ENCODE measurements around the gene SLC25A53. TPM values are rescaled to one million over a fixed set of nuclear protein-coding genes. Genes with fewer than 3 reads are reported as not detected.
"Not testable (repeated sequence)": the region's sequence is repeated elsewhere in the genome, so short reads cannot be mapped to it uniquely, and the experiment has no call there.

The SLC25A53 gene
- total RNA-seq, 2 experiments from 2014 or later: 13.9 to 15.0 TPM

DNA sequence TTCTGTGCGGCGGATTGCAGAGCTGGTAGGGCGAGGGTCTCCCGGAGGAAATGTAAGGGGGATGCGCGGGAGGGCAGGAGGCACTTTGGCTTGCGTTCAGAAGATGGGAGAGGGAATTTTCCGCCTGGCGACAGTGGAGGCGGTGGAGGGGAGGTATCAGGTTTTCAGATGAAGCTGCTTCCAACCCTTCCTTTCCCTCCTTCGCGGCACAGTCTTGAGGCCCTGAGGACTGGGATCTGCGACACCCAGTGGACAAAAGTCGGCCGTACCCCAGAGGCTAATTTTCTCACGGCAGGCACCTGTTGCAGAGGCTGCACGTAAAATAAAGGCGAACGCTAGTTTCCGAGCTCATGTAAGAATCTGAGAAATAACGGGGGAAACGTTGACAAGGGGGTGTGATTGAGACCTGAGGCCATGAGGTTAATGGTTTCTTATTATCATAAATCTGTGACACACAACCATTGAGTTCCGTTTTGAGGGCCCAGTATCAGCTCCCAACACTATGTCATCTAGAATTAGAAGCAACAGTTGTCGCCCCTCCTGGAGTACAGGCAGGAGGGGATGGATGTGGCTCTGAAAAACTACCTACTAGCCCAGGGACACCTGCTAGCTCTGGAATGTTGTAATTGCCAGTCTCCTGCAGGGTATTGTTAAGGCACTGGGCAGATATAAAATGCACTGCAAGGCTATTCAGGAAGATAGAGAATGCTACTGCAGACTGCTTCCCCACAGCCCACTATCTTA, 43.4 kb downstream of the SLC25A53 start:
- Mint-ChIP-seq H3K27ac (peak overlapping the region; percentile 93), H3K9me3 (no peaks in the 10 kb centered on the region), H3K36me3 (no peaks in the 10 kb centered on the region), H3K27me3 (no peaks in the 10 kb centered on the region), H3K4me1 (peaks cover 34% of the 10 kb centered on the region), H3K4me3 (peak overlapping the region; percentile 92)
- peak; percentile 49 for DNase-seq
- POLR2A ChIA-PET: interaction anchor here (1.0 to 1.6 kb wide), 4 partner anchors 9 to 53 kb away, joined by 3 to 18 read pairs (median 6); partner anchors contain the start of gene SLC25A53
- ATAC-seq (ENCODE audit: low read depth): peak; percentile 41

DNA sequence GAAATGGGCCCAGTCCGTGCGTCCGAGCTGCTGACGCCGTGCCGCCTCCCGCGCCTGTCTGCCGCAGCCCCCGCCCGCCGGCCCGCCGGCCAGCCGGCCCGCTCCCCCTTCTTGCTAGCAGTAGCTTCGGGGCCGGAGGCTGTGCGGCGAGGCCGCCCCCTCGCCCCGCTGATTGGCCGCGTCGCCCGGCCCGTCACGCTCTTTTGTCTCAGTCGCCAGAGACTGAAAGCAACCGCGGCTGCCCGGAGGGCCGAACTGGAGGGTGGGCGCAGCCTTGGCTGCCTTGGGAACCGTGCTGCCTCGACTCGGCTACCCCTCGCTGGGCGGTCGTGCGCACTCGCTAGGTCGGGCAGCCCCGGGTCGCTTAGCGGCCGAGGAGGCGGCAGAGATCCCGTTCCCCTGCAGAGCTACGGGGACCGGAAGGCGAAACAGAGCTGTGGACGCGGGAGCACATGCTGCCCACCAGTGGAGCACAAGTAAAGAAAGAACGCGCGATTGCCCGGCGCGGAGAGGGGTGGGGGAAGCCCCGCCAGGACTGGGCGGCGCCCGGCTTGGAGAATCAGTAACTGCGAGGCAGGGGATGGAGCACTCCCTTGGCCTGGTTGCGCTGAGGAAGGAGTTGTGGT, 44.4 kb downstream of the SLC25A53 start, which contains the start of gene ZCCHC18:
Gene ZCCHC18, plus strand, starts transcription at position 198 of the 626 bp plus-strand sequence. CDS start 1,589 bp downstream, outside the sequence.
- Mint-ChIP-seq H3K27ac (peak within 1 kb of the TSS; percentile 93), H3K4me3 (peak within 1 kb of the TSS; percentile 92), H3K36me3 (no peaks in the 10 kb centered on the region), H3K4me1 (peaks cover 28% of the 10 kb centered on the region), H3K27me3 (no peaks in the 10 kb centered on the region), H3K9me3 (no peaks in the 10 kb centered on the region)
- ATAC-seq (ENCODE audit: low read depth) (peak; percentile 49), DNase-seq (peak; percentile 61)
- POLR2A ChIA-PET: interaction anchor here (1.0 to 1.6 kb wide), 5 partner anchors 10 to 53 kb away, joined by 3 to 18 read pairs (median 5); partner anchors contain the start of gene SLC25A53

DNA sequence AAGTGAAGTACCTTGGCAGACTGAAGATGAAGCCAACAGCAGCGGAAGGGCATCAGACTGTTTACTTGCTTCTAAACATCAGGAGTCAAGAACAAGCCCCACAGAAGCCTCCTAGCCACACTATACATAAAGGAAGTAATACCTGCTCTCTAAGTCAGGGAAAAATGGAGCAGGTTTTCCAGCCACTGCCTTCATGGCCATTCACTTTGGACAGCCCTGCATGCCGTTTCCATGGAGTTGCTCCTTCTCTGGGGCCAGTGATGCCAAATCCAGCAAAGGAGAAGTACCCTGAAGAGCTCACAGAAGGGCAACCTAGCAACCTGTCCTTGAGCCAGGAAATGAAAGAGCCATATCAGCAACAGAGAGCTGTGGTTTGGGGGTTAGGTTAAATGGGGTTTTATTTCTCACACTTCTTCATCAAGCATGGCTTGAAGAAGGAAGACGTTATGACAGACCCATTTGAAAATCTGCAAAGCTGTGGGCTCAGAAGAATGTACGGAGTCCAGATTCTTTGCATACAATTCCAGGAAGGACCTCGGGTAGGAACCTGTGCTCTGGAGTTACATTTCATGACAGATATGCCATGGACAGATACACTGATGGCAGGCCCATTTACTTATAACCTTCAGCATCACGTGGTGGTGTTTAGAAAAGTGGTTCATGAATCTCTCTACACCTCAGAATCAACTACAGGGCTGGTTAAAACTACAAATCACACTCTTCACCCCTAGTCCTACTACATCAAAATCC, 46.1 kb downstream of the SLC25A53 start:
- peak overlapping the region; percentile 92 for H3K4me3 Mint-ChIP-seq
- POLR2A ChIA-PET, DNase-seq, H3K9me3 Mint-ChIP-seq, H3K36me3 Mint-ChIP-seq, H3K27me3 Mint-ChIP-seq: not testable (repeated sequence)
- ATAC-seq (ENCODE audit: low read depth): peak; percentile 51
- H3K4me1 Mint-ChIP-seq: peaks cover 29% of the 10 kb centered on the region
- H3K27ac Mint-ChIP-seq: peak overlapping the region; percentile 87

DNA sequence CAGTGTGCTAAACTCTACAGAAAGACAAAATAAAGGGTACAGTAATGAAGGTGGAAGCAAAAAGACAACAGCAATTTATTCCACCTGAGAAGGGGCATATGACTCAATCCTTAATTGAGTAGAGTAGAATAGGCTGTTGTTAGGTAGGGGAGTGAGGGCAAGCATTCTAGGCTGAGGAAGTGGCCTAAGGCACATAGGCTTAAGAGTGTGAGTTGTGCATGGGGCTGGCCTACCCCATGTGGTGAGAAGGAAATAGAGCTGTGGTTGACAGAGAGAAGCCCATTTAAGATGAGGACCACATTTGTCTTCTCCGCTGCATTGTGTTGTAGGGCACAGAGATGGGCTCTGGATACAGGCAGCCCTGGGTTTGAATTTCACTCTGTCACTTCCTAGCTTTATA, 47.9 kb downstream of the SLC25A53 start:
- Mint-ChIP-seq H3K4me1 (peaks cover 29% of the 10 kb centered on the region), H3K27me3 (no peaks in the 10 kb centered on the region), H3K36me3 (peaks cover 6% of the 10 kb centered on the region), H3K27ac (peak overlapping the region; percentile 81), H3K4me3 (peak overlapping the region; percentile 32), H3K9me3 (no peaks in the 10 kb centered on the region)
- POLR2A ChIA-PET: interaction anchor here (1.5 to 1.6 kb wide), 2 partner anchors 48 to 190 kb away, joined by 5 to 8 read pairs; partner anchors contain the start of gene SLC25A53
- no peak for DNase-seq
- peak; percentile 50 for ATAC-seq (ENCODE audit: low read depth)

DNA sequence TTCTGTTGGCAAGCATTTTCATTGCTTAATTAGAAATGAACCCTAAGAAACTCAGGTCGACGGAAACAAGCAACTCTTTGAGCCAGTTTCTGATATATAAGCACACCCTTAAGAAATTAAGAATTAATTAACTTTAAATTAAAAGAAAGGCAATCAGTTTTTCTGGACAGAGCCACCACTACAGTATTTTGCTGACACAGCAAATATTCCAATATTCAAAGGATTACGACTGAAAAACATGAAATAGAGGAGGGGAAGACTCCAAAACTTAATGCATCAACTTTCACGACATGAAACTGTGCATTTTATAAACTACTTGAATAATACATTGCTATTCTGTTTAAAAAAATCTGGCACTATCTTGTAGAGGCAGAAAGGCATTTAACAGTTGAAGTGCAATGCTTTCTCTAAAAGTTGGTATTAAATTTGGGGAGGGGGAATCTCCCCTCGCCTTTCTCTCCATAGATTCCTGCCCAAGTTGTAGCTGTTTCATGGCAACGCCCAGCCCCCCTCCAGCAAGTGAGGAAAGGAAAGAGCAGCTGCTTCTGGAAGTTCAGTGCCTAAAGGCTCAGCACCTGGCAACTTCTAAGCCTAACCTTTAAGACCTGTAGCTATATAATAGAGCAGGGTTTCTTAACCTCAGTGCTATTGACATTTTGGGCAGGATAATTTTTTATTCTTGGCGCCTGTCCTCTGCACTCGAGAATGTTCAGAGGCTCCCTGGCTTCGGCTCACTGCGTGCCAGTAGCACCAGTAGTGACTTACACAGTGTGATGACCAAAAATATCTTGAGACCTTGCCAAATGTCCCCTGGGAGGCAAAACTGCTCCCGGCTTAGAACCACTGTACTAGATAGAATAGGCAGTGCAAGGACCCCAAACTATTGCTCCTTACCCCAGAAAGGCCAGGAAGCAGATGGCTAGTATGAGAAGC, 51.2 kb downstream of the SLC25A53 start:
- ATAC-seq (ENCODE audit: low read depth): no peak
- POLR2A ChIA-PET: interaction anchor here (0.9 kb wide), 1 partner anchor 17 kb away, joined by 3 read pairs; no protein-coding TSS in a partner anchor
- DNase-seq: no peak
- H3K27ac Mint-ChIP-seq: no peak overlapping the region
- no peaks in the 10 kb centered on the region for H3K27me3 Mint-ChIP-seq
- H3K4me3 Mint-ChIP-seq: no peak overlapping the region
- no peaks in the 10 kb centered on the region for H3K9me3 Mint-ChIP-seq
- peaks cover 9% of the 10 kb centered on the region for H3K36me3 Mint-ChIP-seq
- H3K4me1 Mint-ChIP-seq: peaks cover 18% of the 10 kb centered on the region

DNA sequence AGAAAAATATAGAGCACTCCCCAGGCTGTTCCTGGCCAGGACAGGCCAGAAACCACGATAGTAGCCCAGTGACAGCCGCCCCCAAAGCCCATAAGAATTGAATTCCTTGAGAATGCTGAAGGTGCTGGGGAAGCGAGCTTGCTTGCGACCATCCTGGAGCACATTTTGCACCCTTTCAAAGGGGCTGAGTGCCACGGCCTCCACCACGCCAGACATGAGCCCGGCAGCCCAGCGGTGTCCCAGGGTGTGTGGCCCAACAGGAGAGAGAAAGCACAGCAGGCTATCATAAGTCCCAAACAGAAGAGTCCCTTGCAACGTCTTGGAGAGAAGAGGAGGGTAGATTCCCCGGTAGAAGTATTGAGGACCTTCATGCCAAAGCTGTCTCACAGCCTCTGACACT, 52.1 kb downstream of the SLC25A53 start:
- ATAC-seq (ENCODE audit: low read depth): no peak
- POLR2A ChIA-PET: no interaction called here
- Mint-ChIP-seq H3K27me3 (no peaks in the 10 kb centered on the region), H3K4me3 (no peak overlapping the region), H3K4me1 (peaks cover 12% of the 10 kb centered on the region), H3K27ac (no peak overlapping the region), H3K36me3 (peaks cover 9% of the 10 kb centered on the region), H3K9me3 (no peaks in the 10 kb centered on the region)
- no peak for DNase-seq

DNA sequence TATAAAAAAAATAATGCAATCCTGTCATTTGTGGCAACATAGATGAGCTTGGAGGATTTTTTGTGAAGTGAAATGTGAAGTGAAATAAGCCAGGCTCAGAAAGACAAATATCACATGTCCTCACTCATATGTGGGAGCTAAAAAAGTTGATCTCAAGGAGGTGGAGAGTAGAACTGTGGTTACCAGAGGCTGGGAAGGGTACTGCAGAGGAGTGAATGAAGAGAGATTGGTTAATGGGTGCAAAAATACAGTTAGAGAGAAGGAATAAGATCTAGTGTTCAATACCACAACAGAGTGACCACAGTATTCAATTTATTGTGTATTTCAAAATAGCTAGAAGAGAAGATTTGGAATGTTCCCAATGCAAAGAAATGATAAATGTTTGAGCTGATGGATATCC, 57.9 kb downstream of the SLC25A53 start:
- no peak for DNase-seq
- H3K27ac Mint-ChIP-seq: no peak overlapping the region
- POLR2A ChIA-PET: interaction anchor here (1.3 kb wide), 1 partner anchor 14 kb away, joined by 5 read pairs; no protein-coding TSS in a partner anchor
- peaks cover 3% of the 10 kb centered on the region for H3K36me3 Mint-ChIP-seq
- no peaks in the 10 kb centered on the region for H3K9me3 Mint-ChIP-seq
- no peaks in the 10 kb centered on the region for H3K27me3 Mint-ChIP-seq
- ATAC-seq (ENCODE audit: low read depth): no peak
- peaks cover 3% of the 10 kb centered on the region for H3K4me1 Mint-ChIP-seq
- H3K4me3 Mint-ChIP-seq: no peak overlapping the region

DNA sequence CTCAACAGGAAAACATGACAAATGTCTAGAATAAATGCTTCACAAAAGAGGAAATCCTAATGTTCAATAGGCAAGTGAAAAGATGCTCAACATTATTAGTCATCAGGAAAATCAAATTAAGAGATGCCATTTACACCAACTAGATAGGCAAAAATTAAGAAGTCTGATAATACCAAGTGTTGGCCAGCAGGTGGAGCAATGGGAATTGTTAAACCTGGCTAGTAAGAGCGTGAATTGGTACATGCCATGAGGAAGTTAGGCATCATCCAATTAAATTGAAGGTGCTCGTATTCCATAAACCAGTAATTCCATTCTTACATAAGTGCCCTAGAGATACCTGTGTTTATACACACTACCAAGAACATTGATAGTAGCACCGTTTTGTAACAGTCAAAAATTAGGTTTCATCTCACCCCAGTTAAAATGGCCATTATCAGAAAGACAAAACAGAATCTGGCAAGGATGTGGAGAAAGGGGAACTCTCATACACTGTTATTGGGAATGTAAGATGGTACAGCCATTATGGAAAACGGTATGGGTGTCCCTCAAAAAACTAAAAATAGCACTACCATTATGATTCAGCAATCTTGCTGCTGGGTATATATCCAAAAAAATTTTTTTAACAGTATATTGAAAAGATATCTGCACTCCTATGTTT, 58.5 kb downstream of the SLC25A53 start:
- peaks cover 3% of the 10 kb centered on the region for H3K4me1 Mint-ChIP-seq
- POLR2A ChIA-PET: interaction anchor here (1.3 kb wide), 1 partner anchor 15 kb away, joined by 5 read pairs; no protein-coding TSS in a partner anchor
- peaks cover 3% of the 10 kb centered on the region for H3K36me3 Mint-ChIP-seq
- H3K4me3 Mint-ChIP-seq: no peak overlapping the region
- H3K27ac Mint-ChIP-seq: no peak overlapping the region
- no peak for DNase-seq
- H3K27me3 Mint-ChIP-seq: no peaks in the 10 kb centered on the region
- peak; percentile 42 for ATAC-seq (ENCODE audit: low read depth)
- no peaks in the 10 kb centered on the region for H3K9me3 Mint-ChIP-seq

DNA sequence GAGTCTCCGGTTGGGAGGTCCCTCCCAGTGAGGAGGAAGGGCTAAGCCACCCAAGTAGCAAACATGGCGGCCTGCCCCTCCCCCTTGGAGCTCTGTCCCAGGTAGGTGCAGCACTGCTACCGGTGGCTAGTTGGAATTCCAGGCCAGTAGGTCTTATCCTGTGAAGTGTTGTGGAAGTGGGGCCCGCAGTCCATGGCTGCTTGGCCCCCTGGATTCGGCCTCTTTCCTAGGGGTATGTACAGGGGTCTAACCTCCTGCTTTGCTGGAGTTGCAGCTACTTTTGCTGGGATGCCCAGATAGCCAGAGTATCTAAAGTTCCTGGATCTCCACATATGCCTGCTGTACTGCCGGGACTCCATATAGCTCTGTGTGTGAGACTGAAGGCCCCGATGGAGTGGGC, 70.9 kb downstream of the SLC25A53 start:
- Mint-ChIP-seq H3K4me1 (no peaks in the 10 kb centered on the region), H3K27ac (no peak overlapping the region), H3K4me3 (no peak overlapping the region), H3K36me3 (no peaks in the 10 kb centered on the region), H3K27me3 (no peaks in the 10 kb centered on the region), H3K9me3 (no peaks in the 10 kb centered on the region)
- DNase-seq (no peak), ATAC-seq (ENCODE audit: low read depth) (no peak)
- POLR2A ChIA-PET: no interaction called here

DNA sequence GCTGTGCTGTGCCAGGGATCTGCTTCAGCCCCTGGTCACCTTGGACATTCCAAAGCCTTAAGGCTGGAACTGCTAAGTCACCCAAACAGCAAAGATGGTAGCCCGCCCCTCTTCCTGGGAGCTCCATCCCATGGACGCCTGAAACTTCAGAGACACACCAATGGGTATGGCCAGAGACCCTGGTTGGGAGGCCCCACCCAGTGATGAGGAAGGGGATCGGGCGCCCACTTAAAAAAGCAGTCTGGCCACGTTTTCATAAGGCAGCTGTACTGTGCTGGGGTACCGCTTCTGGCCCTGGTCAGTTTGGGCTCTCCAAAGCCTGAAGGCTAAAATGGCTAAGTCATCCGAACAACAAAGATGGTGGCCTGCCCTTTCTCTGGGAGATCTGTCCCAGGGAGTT, 71.3 kb downstream of the SLC25A53 start:
- no peak for ATAC-seq (ENCODE audit: low read depth)
- H3K9me3 Mint-ChIP-seq: no peaks in the 10 kb centered on the region
- H3K27me3 Mint-ChIP-seq: no peaks in the 10 kb centered on the region
- H3K36me3 Mint-ChIP-seq: no peaks in the 10 kb centered on the region
- POLR2A ChIA-PET: no interaction called here
- no peaks in the 10 kb centered on the region for H3K4me1 Mint-ChIP-seq
- no peak for DNase-seq
- H3K27ac Mint-ChIP-seq: no peak overlapping the region
- H3K4me3 Mint-ChIP-seq: no peak overlapping the region

DNA sequence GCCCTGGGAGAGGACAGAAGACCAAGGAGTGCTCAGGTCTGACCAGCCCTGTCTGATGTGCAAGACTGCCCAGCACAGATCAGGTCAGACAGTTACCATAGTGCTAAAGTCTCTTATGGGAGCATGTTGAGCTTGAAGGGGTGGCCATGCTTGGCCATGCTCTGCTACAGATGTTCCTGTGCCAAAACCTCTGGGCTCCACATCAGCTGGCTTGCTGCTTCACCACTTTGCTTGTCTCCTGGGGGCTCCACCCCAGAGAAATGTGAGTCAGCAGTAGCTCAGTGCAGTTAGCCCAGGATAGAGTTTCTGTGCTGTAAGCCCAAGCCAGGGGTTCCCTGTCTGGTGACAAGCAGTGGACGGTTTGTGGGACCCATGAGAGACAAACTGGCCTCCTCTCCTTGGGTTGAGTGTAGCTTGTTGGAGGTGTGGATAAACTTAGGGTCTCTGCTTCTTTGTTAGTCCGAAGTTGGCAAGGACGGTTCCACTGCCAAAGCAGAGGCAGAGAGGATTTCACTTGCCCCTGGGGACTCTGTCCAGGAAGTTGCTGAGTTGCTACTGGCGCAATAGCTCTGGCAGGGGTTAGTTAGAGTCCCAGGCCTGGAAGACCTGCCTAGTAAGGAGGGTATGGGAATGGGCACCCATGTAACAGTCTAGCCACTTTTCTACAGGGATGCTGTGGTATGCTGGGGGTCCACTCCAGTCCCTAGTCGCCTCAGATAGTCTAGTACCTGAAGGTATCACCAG, 72.1 kb downstream of the SLC25A53 start:
- no peak for ATAC-seq (ENCODE audit: low read depth)
- POLR2A ChIA-PET: no interaction called here
- DNase-seq: no peak
- no peaks in the 10 kb centered on the region for H3K27me3 Mint-ChIP-seq
- H3K9me3 Mint-ChIP-seq: no peaks in the 10 kb centered on the region
- H3K4me3 Mint-ChIP-seq: no peak overlapping the region
- H3K4me1 Mint-ChIP-seq: no peaks in the 10 kb centered on the region
- H3K36me3 Mint-ChIP-seq: no peaks in the 10 kb centered on the region
- H3K27ac Mint-ChIP-seq: no peak overlapping the region

DNA sequence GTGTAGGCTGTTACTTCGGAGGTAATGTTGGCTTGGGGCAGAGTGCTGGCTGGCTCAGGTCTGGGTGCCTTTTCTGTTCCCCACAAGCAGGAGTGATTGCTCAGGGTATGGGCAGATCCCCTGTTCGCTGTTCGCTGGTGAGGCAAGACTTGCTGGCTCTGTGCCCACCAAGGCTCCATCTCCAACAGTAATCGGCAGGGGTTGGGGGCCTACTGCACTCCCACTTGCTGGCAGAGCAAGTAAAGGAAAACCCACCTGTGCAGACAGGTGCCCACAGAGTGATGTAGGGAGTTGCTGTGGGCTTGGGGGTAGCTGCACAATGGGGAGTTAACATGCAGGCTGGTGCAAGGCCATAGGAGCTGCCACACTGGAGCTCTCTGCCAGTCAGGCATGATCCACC, 72.7 kb downstream of the SLC25A53 start:
- no peaks in the 10 kb centered on the region for H3K4me1 Mint-ChIP-seq
- POLR2A ChIA-PET: no interaction called here
- DNase-seq (no peak), ATAC-seq (ENCODE audit: low read depth) (no peak)
- no peaks in the 10 kb centered on the region for H3K9me3 Mint-ChIP-seq
- H3K4me3 Mint-ChIP-seq: no peak overlapping the region
- no peaks in the 10 kb centered on the region for H3K27me3 Mint-ChIP-seq
- H3K27ac Mint-ChIP-seq: no peak overlapping the region
- no peaks in the 10 kb centered on the region for H3K36me3 Mint-ChIP-seq
